DOHH2 (cell line): ENCODE results near the gene BRINP1.

ENCODE experiments used
- CTCF ChIP-seq: fragments of 200-600 bp; sonication (generic); IDR thresholded peaks from one replicate; pipeline ENCODE4 v1.5.1; 2014; ENCODE audit warnings: antibody characterized with exemption, mild to moderate bottlenecking, low read depth, low read length; ENCODE audit not compliant: poor library complexity, severe bottlenecking
- EZH2phosphoT487 ChIP-seq: fragments of 200-600 bp; sonication (generic); IDR thresholded peaks from 2 replicates; pipeline ENCODE4 v1.6.1; 2017; ENCODE audit warnings: borderline replicate concordance, mild to moderate bottlenecking, antibody characterized with exemption, low read length, moderate library complexity, mixed read lengths

GRCh38 chr9:119167876-119168275 lies 201.4 kb downstream of the BRINP1 start:
- TF ChIP-seq CTCF = no peak
- no peak for TF ChIP-seq EZH2phosphoT487
